H9 (cell line): Measurements from ENCODE around the gene PFDN1. TPM values are rescaled to one million over a fixed set of nuclear protein-coding genes. Genes with fewer than 3 reads are reported as not detected.

Source experiments
- DNase-seq: peaks from one replicate; pipeline ENCODE4 v3.0.0-alpha.2; 2017
- H2AFZ ChIP-seq: one replicate; pipeline ENCODE4 v1.6.1; 2013; ENCODE audit warnings: mild to moderate bottlenecking, low read length, control low read depth, moderate library complexity
- H2AK5ac ChIP-seq: 2 replicates; pipeline ENCODE4 v1.6.1; 2013; ENCODE audit warnings: low read length, control low read depth, mixed read lengths; ENCODE audit not compliant: insufficient read length
- H2BK120ac ChIP-seq: one replicate; pipeline ENCODE4 v1.6.1; 2013; ENCODE audit warnings: low read depth, mild to moderate bottlenecking, low read length, control low read depth, inconsistent platforms; ENCODE audit not compliant: poor library complexity, severe bottlenecking
- H2BK12ac ChIP-seq: 2 replicates; pipeline ENCODE4 v1.6.1; 2013; ENCODE audit warnings: low read length, control low read depth, mixed read lengths, low read depth; ENCODE audit not compliant: insufficient read length
- H2BK15ac ChIP-seq: 2 replicates; pipeline ENCODE4 v1.6.1; 2013; ENCODE audit warnings: low read depth, low read length, control low read depth
- H2BK20ac ChIP-seq: one replicate; pipeline ENCODE4 v1.6.1; 2013; ENCODE audit warnings: low read depth, mild to moderate bottlenecking, low read length, control low read depth, inconsistent platforms; ENCODE audit not compliant: poor library complexity, severe bottlenecking
- H2BK5ac ChIP-seq: 2 replicates; pipeline ENCODE4 v1.6.1; 2013; ENCODE audit warnings: low read length, control low read depth, mixed read lengths; ENCODE audit not compliant: insufficient read length
- H3K14ac ChIP-seq: 2 replicates; pipeline ENCODE4 v1.6.1; 2013; ENCODE audit warnings: low read length, control low read depth; ENCODE audit not compliant: insufficient read depth
- H3K18ac ChIP-seq: 2 replicates; pipeline ENCODE4 v1.6.1; 2013; ENCODE audit warnings: low read depth, mild to moderate bottlenecking, mixed read lengths, low read length, control low read depth; ENCODE audit not compliant: insufficient read length
- H3K23ac ChIP-seq: 2 replicates; pipeline ENCODE4 v1.6.1; 2013; ENCODE audit warnings: low read length, control low read depth, mixed read lengths, low read depth; ENCODE audit not compliant: insufficient read length
- H3K23me2 ChIP-seq: 2 replicates; pipeline ENCODE4 v1.6.1; 2013; ENCODE audit warnings: low read depth, mild to moderate bottlenecking, mixed read lengths, low read length, control low read depth; ENCODE audit not compliant: insufficient read length, poor library complexity, severe bottlenecking
- H3K27ac ChIP-seq: 2 replicates; pipeline ENCODE4 v1.5.1; 2013; ENCODE audit warnings: low read length, control low read depth, mixed read lengths, low read depth; ENCODE audit not compliant: insufficient read length
- H3K27me3 ChIP-seq: 2 replicates; pipeline ENCODE4 v1.6.1; 2013; ENCODE audit warnings: low read length, control low read depth, inconsistent platforms; ENCODE audit not compliant: insufficient read depth
- H3K4ac ChIP-seq: 2 replicates; pipeline ENCODE4 v1.6.1; 2013; ENCODE audit warnings: low read depth, mild to moderate bottlenecking, control low read depth, inconsistent platforms, low read length, moderate library complexity
- H3K4me1 ChIP-seq: 2 replicates; pipeline ENCODE4 v1.6.1; 2013; ENCODE audit warnings: low read length, control low read depth, inconsistent platforms; ENCODE audit not compliant: insufficient read depth
- H3K4me2 ChIP-seq: 2 replicates; pipeline ENCODE4 v1.6.1; 2013; ENCODE audit warnings: low read length, control low read depth, mixed read lengths; ENCODE audit not compliant: insufficient read length, insufficient read depth
- H3K56ac ChIP-seq: 2 replicates; pipeline ENCODE4 v1.6.1; 2013; ENCODE audit warnings: low read depth, mild to moderate bottlenecking, mixed read lengths, low read length, control low read depth; ENCODE audit not compliant: insufficient read length
- H3K79me1 ChIP-seq: 2 replicates; pipeline ENCODE4 v1.6.1; 2013; ENCODE audit warnings: low read depth, mild to moderate bottlenecking, moderate library complexity, low read length, control low read depth, inconsistent platforms; ENCODE audit not compliant: insufficient read depth, poor library complexity, severe bottlenecking
- H3K79me2 ChIP-seq: 2 replicates; pipeline ENCODE4 v1.6.1; 2013; ENCODE audit warnings: low read length, control low read depth, inconsistent platforms; ENCODE audit not compliant: insufficient read depth
- H3K9ac ChIP-seq: 2 replicates; pipeline ENCODE4 v1.6.1; 2013; ENCODE audit warnings: low read length, control low read depth, mixed read lengths; ENCODE audit not compliant: insufficient read length; ENCODE audit errors: extremely low read depth
- H3K9me3 ChIP-seq: one replicate; pipeline ENCODE4 v1.6.1; 2013; ENCODE audit warnings: low read depth, low read length, inconsistent platforms; ENCODE audit not compliant: control insufficient read depth
- H3T11ph ChIP-seq: one replicate; pipeline ENCODE4 v1.6.1; 2013; ENCODE audit warnings: mild to moderate bottlenecking, low read length, control low read depth, inconsistent platforms
- H4K20me1 ChIP-seq: one replicate; pipeline ENCODE4 v1.6.1; 2013; ENCODE audit not compliant: control insufficient read depth, insufficient read length, insufficient read depth
- H4K5ac ChIP-seq: 2 replicates; pipeline ENCODE4 v1.6.1; 2013; ENCODE audit warnings: low read depth, mild to moderate bottlenecking, mixed read lengths, low read length, control low read depth; ENCODE audit not compliant: insufficient read length
- H4K8ac ChIP-seq: replicated peaks from 2 replicates; pipeline ENCODE4 v1.6.1; 2013; ENCODE audit warnings: low read length, control low read depth, mixed read lengths, low read depth; ENCODE audit not compliant: insufficient read length
- H4K91ac ChIP-seq: 2 replicates; pipeline ENCODE4 v1.6.1; 2013; ENCODE audit warnings: low read depth, mild to moderate bottlenecking, moderate library complexity, mixed read lengths, low read length, control low read depth; ENCODE audit not compliant: insufficient read length
- H3K27ac Mint-ChIP-seq, 3 experiments: 2 replicates in 2 of 3; 3 replicates in 1 of 3; pipeline ENCODE4 v1.8.0; 2020 to 2021; ENCODE audit warnings: mixed read lengths in 3 of 3, mild to moderate bottlenecking in 1 of 3, moderate library complexity in 1 of 3
- H3K27me3 Mint-ChIP-seq: 2 replicates; pipeline ENCODE4 v1.8.0; 2021; ENCODE audit warnings: low read depth, mild to moderate bottlenecking, moderate library complexity, mixed read lengths
- H3K36me3 Mint-ChIP-seq, 3 experiments: 2 replicates in 2 of 3; 3 replicates in 1 of 3; pipeline ENCODE4 v1.8.0; 2020 to 2021; ENCODE audit warnings: low read depth in 3 of 3, mixed read lengths in 3 of 3; ENCODE audit not compliant: insufficient read depth in 1 of 3
- H3K4me1 Mint-ChIP-seq, 2 experiments: 2 replicates each; pipeline ENCODE4 v1.8.0; 2020; ENCODE audit warnings: mixed read lengths in 2 of 2
- H3K4me3 Mint-ChIP-seq, 2 experiments: 2 replicates in 1 of 2; 3 replicates in 1 of 2; pipeline ENCODE4 v1.8.0; 2020 to 2021; ENCODE audit warnings: mild to moderate bottlenecking in 2 of 2, mixed read lengths in 2 of 2, moderate library complexity in 1 of 2
- H3K9me3 Mint-ChIP-seq, 2 experiments: 2 replicates in 1 of 2; 3 replicates in 1 of 2; pipeline ENCODE4 v1.8.0; 2020; ENCODE audit warnings: mild to moderate bottlenecking in 2 of 2, mixed read lengths in 2 of 2, moderate library complexity in 1 of 2
- CTCF ChIP-seq: fragments of 200-600 bp; sonication (generic); conservative IDR thresholded peaks from 3 replicates; pipeline ENCODE4 v1.8.0; 2021; ENCODE audit warnings: antibody characterized with exemption, mild to moderate bottlenecking
- WGBS: extraction: QIAGEN DNeasy Blood & Tissue Kit; methylation state at CpG from one replicate; pipeline ENCODE4 v1.1.7; 2013; ENCODE audit warnings: missing lambda C conversion rate, low lambda C conversion rate, mixed read lengths; ENCODE audit not compliant: insufficient read length; ENCODE audit errors: extremely low coverage; 5-methylcytosine and 5-hydroxymethylcytosine counted together
- total RNA-seq: library from RNA; stranded (reverse); gene quantifications from 2 replicates; pipeline ENCODE4 v1.2.1, GENCODE V29; 2021

Gene PFDN1
- total RNA-seq, 1 experiment from 2014 or later = 58.3 TPM

GRCh38 chr5:140205952-140206351, 96.9 kb downstream of the PFDN1 start:
- peak overlapping the region in 2 of 3 experiments; percentile 71 to 96; a peak in 4 of 7 replicates for H3K27ac Mint-ChIP-seq
- no peak overlapping the region for H2AFZ ChIP-seq
- DNase-seq = peak; percentile 69

More at GRCh38 chr5:140205952-140206351, 96.9 kb downstream of the PFDN1 start:
- Histone ChIP-seq H3K27ac (no peak overlapping the region), H3K56ac (no peak overlapping the region), H3K14ac (no peak overlapping the region), H2BK20ac (no peak overlapping the region), H3K18ac (no peak overlapping the region), H2BK5ac (no peak overlapping the region), H3K9me3 (no peaks in the 10 kb centered on the region), H3K79me2 (no peaks in the 10 kb centered on the region), H3K4ac (no peak overlapping the region), H3K79me1 (no peaks in the 10 kb centered on the region), H2BK120ac (no peak overlapping the region), H3T11ph (no peak overlapping the region), H2BK15ac (no peak overlapping the region), H4K8ac (no peak overlapping the region), H2AK5ac (no peak overlapping the region), H4K20me1 (no peaks in the 10 kb centered on the region), H4K5ac (no peak overlapping the region), H3K23ac (no peak overlapping the region), H3K9ac (no peak overlapping the region), H3K27me3 (no peaks in the 10 kb centered on the region), H3K4me1 (peaks cover 4% of the 10 kb centered on the region; the same call in 1 of the 2 replicates), H4K91ac (no peak overlapping the region), H3K4me2 (no peak overlapping the region), H3K23me2 (no peaks in the 10 kb centered on the region), H2BK12ac (no peak overlapping the region)
- H3K4me3 Mint-ChIP-seq = no peak overlapping the region; a peak in 1 of 5 replicates
- no CpG with 5 or more reads among the region's 4 CpGs for WGBS
- H3K9me3 Mint-ChIP-seq = no peaks in the 10 kb centered on the region
- no peaks in the 10 kb centered on the region for H3K27me3 Mint-ChIP-seq
- peak; percentile 65 for TF ChIP-seq CTCF
- no peaks in the 10 kb centered on the region for H3K36me3 Mint-ChIP-seq
- H3K4me1 Mint-ChIP-seq = peaks cover 9% of the 10 kb centered on the region in 2 experiments
